ENCODE data around the gene NUDT6. TPM values are rescaled to one million over a fixed set of nuclear protein-coding genes. Genes with fewer than 3 reads are reported as not detected.

Gene NUDT6
- total and polyA plus RNA-seq, 7 donors, result 3.3 to 7.6 (median 4.0) TPM

- TF ChIP-seq CTCF (IDR thresholded peaks at IDR 0.05), result no peak
- Histone ChIP-seq H3K4me1 (no peaks in the 10 kb centered on the region), H3K9me3 (no peaks in the 10 kb centered on the region), H3K4me3 (no peak overlapping the region), H3K36me3 (ENCODE audit: insufficient read depth in 1 of 2, low read depth in 1 of 2) (no peaks in the 10 kb centered on the region), H3K27me3 (ENCODE audit: insufficient read depth in 3 of 3, low read length in 2 of 3) (no peaks in the 10 kb centered on the region), H3K27ac (no peak overlapping the region)
- WGBS, 3 donors, result 30 to 46% (median 41%) methylated on average over 1 of the region's 1 CpG
- DNase-seq, result no peak
- intact Hi-C loops (cut with DNase I), result no loop called here
- ATAC-seq, result no peak
Measured at GRCh38 chr4:122884499-122884898, 37.9 kb downstream of the NUDT6 start.

- no peaks in the 10 kb centered on the region for H3K36me3 ChIP-seq (ENCODE audit: insufficient read depth in 1 of 2, low read depth in 1 of 2)
- H3K9me3 ChIP-seq, result no peaks in the 10 kb centered on the region
- ATAC-seq, result no peak
- no peaks in the 10 kb centered on the region for H3K27me3 ChIP-seq (ENCODE audit: insufficient read depth in 3 of 3, low read length in 2 of 3)
- intact Hi-C loops (cut with DNase I), result no loop called here
- 71 to 85% (median 79%) methylated on average over 5 of the region's 5 CpGs for WGBS, 3 donors
- H3K27ac ChIP-seq, result no peak overlapping the region
- H3K4me3 ChIP-seq, result no peak overlapping the region
- TF ChIP-seq CTCF (IDR thresholded peaks at IDR 0.05), result no peak
- no peak for DNase-seq
- H3K4me1 ChIP-seq, result no peaks in the 10 kb centered on the region
Measured at GRCh38 chr4:122882857-122883735, 39.3 kb downstream of the NUDT6 start.

- H3K9me3 ChIP-seq, result no peaks in the 10 kb centered on the region
- intact Hi-C loops (cut with DNase I), result no loop called here
- no peaks in the 10 kb centered on the region for H3K36me3 ChIP-seq (ENCODE audit: insufficient read depth in 1 of 2, low read depth in 1 of 2)
- no peak for ATAC-seq
- H3K4me1 ChIP-seq, result no peaks in the 10 kb centered on the region
- H3K27ac ChIP-seq, result no peak overlapping the region
- H3K27me3 ChIP-seq (ENCODE audit: insufficient read depth in 3 of 3, low read length in 2 of 3), result no peaks in the 10 kb centered on the region
- H3K4me3 ChIP-seq, result no peak overlapping the region
- DNase-seq, result no peak
- no peak for TF ChIP-seq CTCF (IDR thresholded peaks at IDR 0.05)
Measured at GRCh38 chr4:122879001-122879400, 43.4 kb downstream of the NUDT6 start.

GRCh38 chr4:122876456-122876855 lies 45.9 kb downstream of the NUDT6 start:
- TF ChIP-seq CTCF (IDR thresholded peaks at IDR 0.05), result no peak
- ATAC-seq (no peak), DNase-seq (no peak)
- no peaks in the 10 kb centered on the region for H3K4me1 ChIP-seq
- no peak overlapping the region for H3K4me3 ChIP-seq
- 90 to 93% (median 93%) methylated on average over 3 of the region's 3 CpGs for WGBS, 3 donors
- no peaks in the 10 kb centered on the region for H3K27me3 ChIP-seq (ENCODE audit: insufficient read depth in 3 of 3, low read length in 2 of 3)
- H3K27ac ChIP-seq, result no peak overlapping the region
- no peaks in the 10 kb centered on the region for H3K9me3 ChIP-seq
- no peaks in the 10 kb centered on the region for H3K36me3 ChIP-seq (ENCODE audit: insufficient read depth in 1 of 2, low read depth in 1 of 2)
- intact Hi-C loops (cut with DNase I), result no loop called here

GRCh38 chr4:122875949-122876348 lies 46.4 kb downstream of the NUDT6 start:
- intact Hi-C loops (cut with DNase I), result no loop called here
- Histone ChIP-seq H3K36me3 (ENCODE audit: insufficient read depth in 1 of 2, low read depth in 1 of 2) (no peaks in the 10 kb centered on the region), H3K9me3 (no peaks in the 10 kb centered on the region), H3K4me1 (no peaks in the 10 kb centered on the region), H3K27ac (no peak overlapping the region), H3K27me3 (ENCODE audit: insufficient read depth in 3 of 3, low read length in 2 of 3) (no peaks in the 10 kb centered on the region), H3K4me3 (no peak overlapping the region)
- 89 to 91% (median 90%) methylated on average over 5 of the region's 5 CpGs for WGBS, 3 donors
- DNase-seq (no peak), ATAC-seq (no peak)
- no peak for TF ChIP-seq CTCF (IDR thresholded peaks at IDR 0.05)

Data from psoas muscle (tissue), 8 donors.